NT2/D1 (cell line): ENCODE results near the gene CES2.

ENCODE experiments used
- SUZ12 ChIP-seq: IDR thresholded peaks from 2 replicates; pipeline ENCODE4 v1.6.1; 2011; ENCODE audit not compliant: insufficient read length, insufficient read depth; ENCODE audit errors: extremely low read depth
- YY1 ChIP-seq: IDR thresholded peaks from 2 replicates; pipeline ENCODE4 v1.6.1; 2011; ENCODE audit not compliant: insufficient read length, insufficient read depth
- ZNF274 ChIP-seq: IDR thresholded peaks from 2 replicates; pipeline ENCODE4 v1.6.1; 2011; ENCODE audit warnings: mild to moderate bottlenecking, low read depth, low read length

GRCh38 chr16:66904846-66905632 lies 30.3 kb upstream of the CES2 start:
- TF ChIP-seq YY1 (no peak), SUZ12 (no peak), ZNF274 (no peak)
